Measurements from ENCODE around the gene SDK1. TPM values are rescaled to one million over a fixed set of nuclear protein-coding genes. Genes with fewer than 3 reads are reported as not detected.

Gene SDK1
- total and polyA plus RNA-seq, 2 of the 8 experiments (the other 6 are each of a cell fraction or from before 2014, with no cell fraction given), result 3.3 to 7.2 TPM

DNA sequence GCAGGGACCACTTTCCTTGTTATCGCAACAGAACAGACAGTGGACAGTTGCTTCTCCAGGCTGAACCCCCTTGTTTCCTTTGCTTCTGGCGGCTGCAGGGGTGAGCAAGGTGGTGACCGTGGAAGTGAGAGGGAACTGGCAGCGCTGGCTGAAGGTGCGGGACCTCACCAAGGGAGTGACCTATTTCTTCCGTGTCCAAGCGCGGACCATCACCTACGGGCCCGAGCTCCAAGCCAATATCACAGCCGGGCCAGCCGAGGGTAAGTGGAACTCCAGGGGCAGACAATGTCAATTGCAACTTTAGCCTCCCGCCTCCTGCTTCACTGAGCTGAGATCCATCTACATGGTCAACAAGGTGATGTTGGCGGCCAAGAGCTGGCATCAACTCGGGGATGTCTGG, 919.0 kb downstream of the SDK1 start:
- H3K4me1 ChIP-seq (replicated peaks in 1 of 4; ENCODE audit: control insufficient read depth in 3 of 4, insufficient read depth in 4 of 4, low read length in 3 of 4), result no peaks in the 10 kb centered on the region; a peak in 2 of 7 replicates
- FAIRE-seq, result no peak

More for the DNA sequence above, 919.0 kb downstream of the SDK1 start:
- H2BK15ac ChIP-seq (ENCODE audit: low read length), result no peak overlapping the region
- ChIA-PET POLR2A (ENCODE audit: partially characterized antibody) (no interaction called here), CTCF (ENCODE audit: partially characterized antibody) (no interaction called here)
- H4K8ac ChIP-seq (ENCODE audit: extremely low read depth, insufficient read depth, low read length), result no peak overlapping the region
- TF ChIP-seq BACH1 (IDR thresholded peaks at IDR 0.05; ENCODE audit: low read length) (no peak), TAF7 (optimal IDR thresholded peaks at IDR 0.05; ENCODE audit: borderline replicate concordance, low read depth, low read length) (no peak), SAP30 (IDR thresholded peaks at IDR 0.05; ENCODE audit: insufficient read depth, insufficient replicate concordance, low read length) (no peak), TEAD4 (IDR thresholded peaks at IDR 0.05; ENCODE audit: low read depth, low read length) (no peak), ASH2L (IDR thresholded peaks at IDR 0.05; ENCODE audit: low read length) (no peak), BCL11A (IDR thresholded peaks at IDR 0.05; ENCODE audit: low read depth in 2 of 2, low read length in 2 of 2) (no peak), TBP (IDR thresholded peaks at IDR 0.05; ENCODE audit: low read depth, low read length) (no peak), SUZ12 (IDR thresholded peaks at IDR 0.05; ENCODE audit: low read length) (no peak), HDAC6 (IDR thresholded peaks at IDR 0.05; ENCODE audit: low read depth, low read length) (no peak)
- TF ChIP-seq, protein P1, sequence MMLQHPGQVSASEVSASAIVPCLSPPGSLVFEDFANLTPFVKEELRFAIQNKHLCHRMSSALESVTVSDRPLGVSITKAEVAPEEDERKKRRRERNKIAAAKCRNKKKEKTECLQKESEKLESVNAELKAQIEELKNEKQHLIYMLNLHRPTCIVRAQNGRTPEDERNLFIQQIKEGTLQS (IDR thresholded peaks at IDR 0.05; ENCODE audit: insufficient read depth, low read depth, low read length), result no peak
- TF ChIP-seq, protein P2, sequence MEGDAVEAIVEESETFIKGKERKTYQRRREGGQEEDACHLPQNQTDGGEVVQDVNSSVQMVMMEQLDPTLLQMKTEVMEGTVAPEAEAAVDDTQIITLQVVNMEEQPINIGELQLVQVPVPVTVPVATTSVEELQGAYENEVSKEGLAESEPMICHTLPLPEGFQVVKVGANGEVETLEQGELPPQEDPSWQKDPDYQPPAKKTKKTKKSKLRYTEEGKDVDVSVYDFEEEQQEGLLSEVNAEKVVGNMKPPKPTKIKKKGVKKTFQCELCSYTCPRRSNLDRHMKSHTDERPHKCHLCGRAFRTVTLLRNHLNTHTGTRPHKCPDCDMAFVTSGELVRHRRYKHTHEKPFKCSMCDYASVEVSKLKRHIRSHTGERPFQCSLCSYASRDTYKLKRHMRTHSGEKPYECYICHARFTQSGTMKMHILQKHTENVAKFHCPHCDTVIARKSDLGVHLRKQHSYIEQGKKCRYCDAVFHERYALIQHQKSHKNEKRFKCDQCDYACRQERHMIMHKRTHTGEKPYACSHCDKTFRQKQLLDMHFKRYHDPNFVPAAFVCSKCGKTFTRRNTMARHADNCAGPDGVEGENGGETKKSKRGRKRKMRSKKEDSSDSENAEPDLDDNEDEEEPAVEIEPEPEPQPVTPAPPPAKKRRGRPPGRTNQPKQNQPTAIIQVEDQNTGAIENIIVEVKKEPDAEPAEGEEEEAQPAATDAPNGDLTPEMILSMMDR (IDR thresholded peaks at IDR 0.05; ENCODE audit: control extremely low read depth in 1 of 3, insufficient read depth in 1 of 3, low read depth in 1 of 3, low read length in 3 of 3), result no peak
- H3K4me2 ChIP-seq (ENCODE audit: insufficient read depth in 1 of 2, low read depth in 2 of 2, low read length in 2 of 2), result no peak overlapping the region
- no peak overlapping the region for H2BK120ac ChIP-seq (replicated peaks; ENCODE audit: low read depth, low read length)
- peaks cover 2% of the 10 kb centered on the region; the same call in 1 of the 2 replicates for H3K23me2 ChIP-seq (ENCODE audit: low read depth, low read length)
- H3K27me3 ChIP-seq (replicated peaks in 1 of 4; ENCODE audit: control insufficient read depth in 3 of 4, extremely low read depth in 1 of 4, insufficient read depth in 3 of 4, low read length in 3 of 4), result no peaks in the 10 kb centered on the region
- H3K4me3 ChIP-seq (ENCODE audit: extremely low read depth in 1 of 4, insufficient read depth in 2 of 4, low read depth in 3 of 4, low read length in 4 of 4), result no peak overlapping the region
- no peak overlapping the region for H2BK20ac ChIP-seq (ENCODE audit: low read length)
- H3K4ac ChIP-seq (replicated peaks; ENCODE audit: insufficient read length, low read depth, low read length), result no peak overlapping the region
- H3K27ac ChIP-seq (ENCODE audit: low read depth, low read length), result no peak overlapping the region
- H3K9me3 ChIP-seq (ENCODE audit: insufficient read depth in 2 of 2, low read depth in 1 of 2, low read length in 1 of 2), result no peaks in the 10 kb centered on the region; a peak in 1 of 4 replicates
- H3K56ac ChIP-seq (replicated peaks; ENCODE audit: insufficient read length, low read depth, low read length), result no peak overlapping the region
- H3K23ac ChIP-seq (ENCODE audit: insufficient read length), result no peak overlapping the region
- DNase-seq (ENCODE audit: low read depth in 1 of 2, low spot score in 2 of 2), result no peak
- no peak overlapping the region for H2AK5ac ChIP-seq (ENCODE audit: low read depth, low read length)
- no peak overlapping the region for H3K9ac ChIP-seq (replicated peaks in 1 of 4; ENCODE audit: extremely low read depth in 1 of 4, low read depth in 3 of 4, low read length in 3 of 4)
- H3K36me3 ChIP-seq (ENCODE audit: control insufficient read depth in 2 of 4, insufficient read depth in 4 of 4, low read length in 3 of 4), result no peaks in the 10 kb centered on the region
- H3K14ac ChIP-seq (ENCODE audit: insufficient read length), result no peak overlapping the region
- H2BK5ac ChIP-seq (ENCODE audit: low read depth, low read length), result no peak overlapping the region
- no peaks in the 10 kb centered on the region for H3K79me1 ChIP-seq (ENCODE audit: low read depth, low read length)
- no peaks in the 10 kb centered on the region for H3K79me2 ChIP-seq (ENCODE audit: control insufficient read depth in 1 of 2, insufficient read depth in 2 of 2, low read length in 2 of 2)
- H4K5ac ChIP-seq (ENCODE audit: insufficient read length, low read depth, low read length), result no peak overlapping the region
- WGBS, 2 experiments (ENCODE audit: extremely low coverage in 1 of 2, insufficient coverage in 1 of 2, insufficient read length in 1 of 2, insufficient replicate concordance in 2 of 2, low coverage in 1 of 2, low lambda C conversion rate in 2 of 2, missing lambda C conversion rate in 1 of 2), result 93% methylated on average over 15 of the region's 15 CpGs; no CpG with 5 or more reads in 1 of the 2 experiments
- no peak overlapping the region for H3K18ac ChIP-seq (ENCODE audit: extremely low read depth, low read length)
- H4K20me1 ChIP-seq (replicated peaks in 1 of 2; ENCODE audit: control insufficient read depth in 1 of 2, insufficient read depth in 2 of 2, low read length in 2 of 2), result no peaks in the 10 kb centered on the region
- no peak overlapping the region for H2BK12ac ChIP-seq (ENCODE audit: low read depth, low read length)
- no peak overlapping the region for H4K91ac ChIP-seq (replicated peaks; ENCODE audit: insufficient read length, low read length)
- no peak overlapping the region for H2AFZ ChIP-seq (ENCODE audit: low read length)
